Muscle layer of colon (tissue), 2 donors: ENCODE results near the gene LITAF.

ENCODE experiments used
- H3K27ac ChIP-seq: one replicate; pipeline ENCODE4 v1.7.0; 2013; ENCODE audit warnings: low read depth, mild to moderate bottlenecking, low read length, moderate library complexity
- H3K27me3 ChIP-seq, 2 donors: one replicate each; pipeline ENCODE4 v1.7.0; 2013; ENCODE audit warnings: low read length in 2 of 2, mild to moderate bottlenecking in 2 of 2; ENCODE audit not compliant: insufficient read depth in 2 of 2, control insufficient read depth in 1 of 2
- H3K36me3 ChIP-seq: one replicate; pipeline ENCODE4 v1.7.0; 2013; ENCODE audit warnings: mild to moderate bottlenecking, low read length; ENCODE audit not compliant: insufficient read depth
- H3K4me1 ChIP-seq: one replicate; pipeline ENCODE4 v1.7.0; 2013; ENCODE audit warnings: mild to moderate bottlenecking, low read length; ENCODE audit not compliant: insufficient read depth
- H3K4me3 ChIP-seq, 2 donors: one replicate each; pipeline ENCODE4 v1.7.0; 2013; ENCODE audit warnings: low read length in 2 of 2, low read depth in 1 of 2, mild to moderate bottlenecking in 1 of 2, moderate library complexity in 1 of 2
- H3K9ac ChIP-seq: one replicate; pipeline ENCODE4 v1.7.0; 2013; ENCODE audit warnings: low read length
- H3K9me3 ChIP-seq: one replicate; pipeline ENCODE4 v1.7.0; 2013; ENCODE audit warnings: mild to moderate bottlenecking, low read length
- donor health status: abdominal sarcoma.
- donor health status: Adenocarcinoma of cecum.

The LITAF gene

DNA sequence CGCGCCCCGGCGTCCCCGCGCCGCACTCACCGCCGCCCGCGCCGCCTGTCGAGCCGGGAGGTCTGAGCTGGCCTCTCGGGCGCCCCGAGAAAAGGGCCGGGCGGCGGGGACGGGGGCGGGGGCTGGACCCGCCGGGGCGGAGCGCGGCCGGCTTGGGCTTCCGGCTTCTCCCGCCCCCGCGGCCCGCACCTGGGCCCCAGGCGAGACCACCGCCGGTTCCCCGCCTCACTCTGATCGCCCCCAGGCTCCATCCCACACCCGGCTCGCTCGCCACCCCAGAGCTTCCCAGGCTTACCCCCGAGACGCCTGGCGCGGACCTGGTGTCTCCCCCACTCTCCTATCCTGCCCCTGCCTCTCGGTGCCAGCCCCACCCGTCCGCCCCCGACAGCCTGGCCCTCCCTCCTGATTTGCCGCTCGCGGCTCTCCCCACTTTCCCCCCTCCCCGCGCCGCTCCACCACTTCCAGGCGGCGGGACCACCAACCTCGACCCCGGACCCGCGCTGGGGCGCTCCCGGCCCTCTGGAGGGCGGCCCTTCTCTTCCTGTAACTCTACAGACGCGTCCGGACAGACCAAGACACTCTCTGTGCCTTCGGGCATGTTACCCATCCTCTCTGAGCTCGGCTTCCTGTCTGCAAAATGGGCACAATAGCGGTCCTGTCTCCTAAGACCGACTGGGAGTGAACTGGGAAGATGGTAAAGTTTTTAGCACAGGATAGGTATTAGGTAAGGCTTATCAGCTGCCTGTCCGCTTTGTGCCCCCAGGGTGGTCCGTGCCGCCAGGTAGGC is at the start of gene LITAF:
Gene LITAF, minus strand, starts transcription at position 64 of the 787 bp plus-strand sequence. CDS start 30,189 bp downstream, outside the sequence.
- Histone ChIP-seq H3K36me3 (no peaks in the 10 kb centered on the region), H3K9me3 (no peaks in the 10 kb centered on the region), H3K9ac (peak within 1 kb of the TSS; percentile 82), H3K27ac (peak within 1 kb of the TSS; percentile 73), H3K4me3 (peak within 1 kb of the TSS; percentile 76 to 90), H3K27me3 (peaks cover 0 to 9% of the 10 kb centered on the region in 2 donors), H3K4me1 (peaks cover 7% of the 10 kb centered on the region)

GRCh38 chr16:11636172-11636721 is 49.5 kb upstream of the LITAF start:
- no peaks in the 10 kb centered on the region for H3K27me3 ChIP-seq
- H3K9me3 ChIP-seq: no peaks in the 10 kb centered on the region
- H3K4me1 ChIP-seq: peaks cover 19% of the 10 kb centered on the region
- H3K4me3 ChIP-seq: no peak overlapping the region
- H3K36me3 ChIP-seq: no peaks in the 10 kb centered on the region
- no peak overlapping the region for H3K9ac ChIP-seq
- H3K27ac ChIP-seq: no peak overlapping the region

DNA sequence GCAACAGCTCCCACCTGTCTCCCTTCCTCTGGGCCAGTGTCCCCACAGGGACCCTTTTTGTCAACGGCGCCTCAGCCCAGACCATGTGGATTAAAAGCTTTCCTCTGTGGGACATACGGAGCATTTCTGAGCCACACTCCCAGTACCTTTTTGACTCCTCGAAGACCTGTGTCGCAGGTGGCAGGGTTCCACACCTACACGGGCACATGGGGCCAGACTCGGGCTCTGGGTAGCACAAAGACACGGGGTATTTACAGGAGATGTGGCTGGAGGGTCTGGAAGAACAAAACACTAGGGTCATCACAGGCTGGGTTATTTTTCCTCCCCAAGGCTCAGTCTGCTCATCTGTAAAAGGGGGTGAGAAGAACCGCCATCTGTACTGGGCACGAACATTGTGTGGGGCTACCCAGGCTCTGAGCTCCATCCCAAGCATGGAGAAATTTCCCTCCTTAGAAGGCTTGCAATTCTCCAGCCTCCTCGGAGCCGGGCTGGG is 49.0 kb upstream of the LITAF start:
- H3K27ac ChIP-seq: no peak overlapping the region
- no peaks in the 10 kb centered on the region for H3K36me3 ChIP-seq
- H3K9ac ChIP-seq: no peak overlapping the region
- H3K27me3 ChIP-seq: no peaks in the 10 kb centered on the region
- no peak overlapping the region for H3K4me3 ChIP-seq
- peaks cover 14% of the 10 kb centered on the region for H3K4me1 ChIP-seq
- no peaks in the 10 kb centered on the region for H3K9me3 ChIP-seq

GRCh38 chr16:11635113-11635652 is 48.5 kb upstream of the LITAF start:
- H3K4me1 ChIP-seq: peaks cover 11% of the 10 kb centered on the region
- no peak overlapping the region for H3K27ac ChIP-seq
- no peak overlapping the region for H3K4me3 ChIP-seq
- no peaks in the 10 kb centered on the region for H3K9me3 ChIP-seq
- no peaks in the 10 kb centered on the region for H3K36me3 ChIP-seq
- no peaks in the 10 kb centered on the region for H3K27me3 ChIP-seq
- no peak overlapping the region for H3K9ac ChIP-seq

- no peaks in the 10 kb centered on the region for H3K36me3 ChIP-seq
- H3K9ac ChIP-seq: no peak overlapping the region
- peaks cover 14% of the 10 kb centered on the region for H3K4me1 ChIP-seq
- no peaks in the 10 kb centered on the region for H3K9me3 ChIP-seq
- no peak overlapping the region for H3K4me3 ChIP-seq
- H3K27ac ChIP-seq: no peak overlapping the region
- no peaks in the 10 kb centered on the region for H3K27me3 ChIP-seq
Observed at GRCh38 chr16:11634312-11634711, 47.6 kb upstream of the LITAF start.

DNA sequence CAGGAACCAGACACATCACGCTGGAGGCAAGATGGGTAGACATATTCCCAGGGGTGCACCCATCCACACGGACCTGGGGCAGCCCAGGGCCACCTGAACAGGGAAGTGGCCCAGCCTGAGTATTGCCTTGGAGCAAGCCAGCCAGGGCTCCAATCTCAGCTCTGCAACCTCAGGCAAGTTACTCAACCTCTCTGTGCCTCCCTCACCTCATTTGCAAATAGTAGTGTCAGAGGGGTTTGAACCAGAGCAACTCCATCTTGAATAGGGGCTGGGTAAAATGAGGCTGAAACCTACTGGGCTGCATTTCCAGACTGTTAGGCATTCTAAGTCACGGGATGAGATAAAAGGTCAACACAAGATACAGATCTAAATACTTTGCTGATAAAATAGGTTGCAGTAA is 46.4 kb upstream of the LITAF start:
- Histone ChIP-seq H3K36me3 (no peaks in the 10 kb centered on the region), H3K4me1 (peaks cover 14% of the 10 kb centered on the region), H3K4me3 (no peak overlapping the region), H3K27me3 (no peaks in the 10 kb centered on the region), H3K9me3 (no peaks in the 10 kb centered on the region), H3K9ac (no peak overlapping the region), H3K27ac (no peak overlapping the region)

GRCh38 chr16:11632455-11632939 is 45.8 kb upstream of the LITAF start:
- H3K9me3 ChIP-seq: no peaks in the 10 kb centered on the region
- peaks cover 14% of the 10 kb centered on the region for H3K4me1 ChIP-seq
- H3K9ac ChIP-seq: no peak overlapping the region
- no peaks in the 10 kb centered on the region for H3K27me3 ChIP-seq
- H3K27ac ChIP-seq: peak overlapping the region; percentile 58
- H3K36me3 ChIP-seq: no peaks in the 10 kb centered on the region
- H3K4me3 ChIP-seq: no peak overlapping the region

DNA sequence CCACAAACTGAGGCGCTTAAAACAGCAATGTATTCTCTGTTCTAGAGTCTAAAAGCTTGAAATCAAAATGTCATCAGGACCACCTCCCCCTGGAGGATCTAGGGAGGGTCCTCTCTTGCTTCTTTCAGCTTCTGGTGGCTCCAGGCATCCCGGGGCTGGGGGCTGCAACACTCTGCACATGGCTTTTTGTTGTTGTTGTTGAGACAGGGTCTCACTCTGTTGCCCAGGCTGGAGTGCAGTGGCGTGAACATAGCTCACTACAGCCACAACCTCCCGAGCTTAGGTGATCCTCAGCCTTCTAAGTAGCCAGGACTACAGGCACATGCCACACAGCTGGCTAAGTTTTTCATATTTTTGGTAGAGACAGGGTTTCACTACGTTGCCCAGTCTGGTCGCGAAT is 44.5 kb upstream of the LITAF start:
- Histone ChIP-seq H3K9me3 (no peaks in the 10 kb centered on the region), H3K27ac (no peak overlapping the region), H3K27me3 (no peaks in the 10 kb centered on the region), H3K9ac (no peak overlapping the region), H3K36me3 (no peaks in the 10 kb centered on the region), H3K4me1 (peaks cover 14% of the 10 kb centered on the region), H3K4me3 (no peak overlapping the region)

GRCh38 chr16:11630768-11631056 is 44.0 kb upstream of the LITAF start:
- Histone ChIP-seq H3K9ac (no peak overlapping the region), H3K27me3 (no peaks in the 10 kb centered on the region), H3K9me3 (no peaks in the 10 kb centered on the region), H3K4me1 (peaks cover 14% of the 10 kb centered on the region), H3K36me3 (no peaks in the 10 kb centered on the region), H3K4me3 (no peak overlapping the region), H3K27ac (no peak overlapping the region)

DNA sequence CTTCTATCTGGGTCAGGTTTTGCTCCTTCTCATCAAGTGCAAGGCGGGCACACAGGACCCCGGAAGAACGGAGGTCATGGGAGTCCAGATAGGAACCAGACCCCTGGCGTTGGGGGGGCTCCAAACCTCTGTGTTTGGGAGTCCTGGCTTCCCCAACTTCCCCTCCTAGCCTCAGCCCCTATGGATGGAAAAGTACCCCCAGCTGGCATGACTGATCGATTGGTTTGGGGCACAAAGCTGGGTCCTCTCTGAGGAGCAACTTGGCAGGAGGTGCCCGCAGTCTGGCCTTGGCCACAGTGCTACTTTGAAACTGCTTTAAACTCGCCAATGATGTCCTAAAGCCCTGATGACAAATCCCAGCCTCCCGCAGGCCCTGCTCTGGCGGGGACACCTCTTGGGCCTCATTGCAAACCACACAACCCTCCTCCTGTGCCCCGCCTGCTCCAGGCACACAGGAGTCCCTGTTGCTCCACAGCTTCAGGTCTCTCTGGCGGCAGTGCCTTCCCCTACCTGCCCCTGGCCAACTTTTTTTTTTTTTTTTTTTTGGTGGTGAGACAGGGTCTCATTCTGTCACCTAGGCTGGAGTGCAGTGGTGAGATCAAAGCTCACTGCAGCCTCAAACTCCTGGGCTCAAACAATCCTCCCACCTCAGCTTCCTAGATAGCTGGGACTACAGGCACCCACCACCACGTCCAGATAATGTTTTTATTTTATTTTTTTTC is 43.5 kb upstream of the LITAF start:
- H3K9me3 ChIP-seq: no peaks in the 10 kb centered on the region
- peaks cover 14% of the 10 kb centered on the region for H3K4me1 ChIP-seq

More for the DNA sequence above, 43.5 kb upstream of the LITAF start:
- H3K36me3 ChIP-seq: no peaks in the 10 kb centered on the region
- no peak overlapping the region for H3K9ac ChIP-seq
- H3K27ac ChIP-seq: no peak overlapping the region
- H3K4me3 ChIP-seq: no peak overlapping the region
- no peaks in the 10 kb centered on the region for H3K27me3 ChIP-seq
